SK-N-SH (cell line): ENCODE data around the gene CD59. TPM values are rescaled to one million over a fixed set of nuclear protein-coding genes. Genes with fewer than 3 reads are reported as not detected.
A peak's percentile ranks its signal among the peaks of the same experiment; 100 is the strongest.

ENCODE experiments used
- CTCF ChIA-PET: fragments of 300-600, 350-600 bp; formaldehyde crosslinking; extraction: SDS; loops from one replicate; lab custom pipeline; 2021; lab: Yijun Ruan, JAX
- POLR2A ChIA-PET: fragments of 350-600 bp; sonication (Branson Sonifier 250); formaldehyde crosslinking; extraction: SDS; loops from one replicate; lab custom pipeline; 2020; ENCODE audit warnings: antibody characterized with exemption, inconsistent platforms; lab: Yijun Ruan, JAX
- DNase-seq: peaks from one replicate; pipeline ENCODE4 v3.0.0; 2012
- H2AFZ ChIP-seq: fragments of 200-600 bp; sonication (generic); 2 replicates; pipeline ENCODE4 v1.8.1; 2016; ENCODE audit warnings: antibody characterized with exemption, mild to moderate bottlenecking, low read depth
- H3F3A ChIP-seq: fragments of 200-600 bp; sonication (generic); replicated peaks from 2 replicates; pipeline ENCODE3; 2016; ENCODE audit warnings: antibody characterized with exemption, mild to moderate bottlenecking; ENCODE audit not compliant: insufficient read depth
- H3K27ac ChIP-seq, 2 experiments: fragments of 200-500 bp in 1 of 2; fragments of 200-600 bp in 1 of 2; sonication (Bioruptor generic) in 1 of 2; sonication (generic), shearing (Covaris generic) in 1 of 2; 2 replicates each; pipeline versions ENCODE4 v1.5.1 to v1.6.1; 2014 to 2016; ENCODE audit warnings: low read depth in 2 of 2, inconsistent platforms in 1 of 2, low read length in 1 of 2, mild to moderate bottlenecking in 1 of 2, mixed read lengths in 1 of 2
- H3K27me3 ChIP-seq: fragments of 200-600 bp; sonication (generic), shearing (Covaris generic); 2 replicates; pipeline ENCODE4 v1.6.1; 2016; ENCODE audit warnings: mixed run types; ENCODE audit not compliant: insufficient read depth
- H3K36me3 ChIP-seq, 2 experiments: fragments of 200-500 bp in 1 of 2; fragments of 200-600 bp in 1 of 2; sonication (Bioruptor generic) in 1 of 2; sonication (generic) in 1 of 2; replicated peaks in 1 of 2; 2 replicates each; pipeline versions ENCODE3 to v1.5.1; 2014 to 2016; ENCODE audit warnings: low read length in 1 of 2, mild to moderate bottlenecking in 1 of 2; ENCODE audit not compliant: insufficient read depth in 2 of 2, control insufficient read depth in 1 of 2
- H3K4me1 ChIP-seq, 2 experiments: fragments of 200-500 bp in 1 of 2; fragments of 200-600 bp in 1 of 2; sonication (Bioruptor generic) in 1 of 2; sonication (generic), shearing (Covaris generic) in 1 of 2; 2 replicates each; pipeline versions ENCODE4 v1.5.1 to v1.6.1; 2014 to 2016; ENCODE audit warnings: low read depth in 1 of 2, low read length in 1 of 2, mixed run types in 1 of 2; ENCODE audit not compliant: insufficient read depth in 2 of 2, control insufficient read depth in 1 of 2
- H3K4me2 ChIP-seq: fragments of 200-600 bp; sonication (generic), shearing (Covaris generic); 2 replicates; pipeline ENCODE4 v1.6.1; 2017; ENCODE audit warnings: mixed run types
- H3K4me3 ChIP-seq, 2 experiments: fragments of 200-500 bp in 1 of 2; fragments of 200-600 bp in 1 of 2; sonication (Bioruptor generic) in 1 of 2; sonication (generic), shearing (Covaris generic) in 1 of 2; 2 replicates each; pipeline versions ENCODE4 v1.5.1 to v1.8.1; 2014 to 2016; ENCODE audit warnings: low read depth in 2 of 2, inconsistent platforms in 1 of 2, low read length in 1 of 2, mild to moderate bottlenecking in 1 of 2, mixed read lengths in 1 of 2, moderate library complexity in 1 of 2
- H3K79me2 ChIP-seq: fragments of 200-600 bp; sonication (generic); 2 replicates; pipeline ENCODE4 v1.8.1; 2017; ENCODE audit warnings: mild to moderate bottlenecking; ENCODE audit not compliant: insufficient read depth
- H3K9ac ChIP-seq: fragments of 200-600 bp; sonication (generic); 2 replicates; pipeline ENCODE4 v1.6.1; 2017; ENCODE audit warnings: mixed run types
- H3K9me2 ChIP-seq: fragments of 200-600 bp; sonication (generic); 2 replicates; pipeline ENCODE4 v1.6.1; 2017; ENCODE audit warnings: mixed run types
- H3K9me3 ChIP-seq: fragments of 200-600 bp; sonication (generic); 2 replicates; pipeline ENCODE4 v1.6.1; 2017; ENCODE audit warnings: mixed run types, mild to moderate bottlenecking, moderate library complexity
- H4K20me1 ChIP-seq: fragments of 200-600 bp; sonication (generic); 2 replicates; pipeline ENCODE4 v1.6.1; 2017; ENCODE audit warnings: mild to moderate bottlenecking, mixed run types; ENCODE audit not compliant: insufficient read depth
- CTCF ChIP-seq: fragments of 200-600 bp; sonication (generic); IDR thresholded peaks from 2 replicates; pipeline ENCODE4 v1.6.1; 2017; ENCODE audit warnings: antibody characterized with exemption, mild to moderate bottlenecking, moderate library complexity
- ELF1 ChIP-seq: IDR thresholded peaks from 2 replicates; pipeline ENCODE4 v1.4.0; 2012
- EP300 ChIP-seq, 2 experiments: IDR thresholded peaks; 2 replicates each; pipeline versions ENCODE4 v1.4.0 to v1.6.1; 2012; ENCODE audit warnings: borderline replicate concordance in 1 of 2, low read depth in 1 of 2, low read length in 1 of 2
- EZH2phosphoT487 ChIP-seq: fragments of 200-600 bp; sonication (generic); IDR thresholded peaks from 2 replicates; pipeline ENCODE4 v1.6.1; 2017; ENCODE audit warnings: low read depth, mixed run types, mild to moderate bottlenecking, antibody characterized with exemption, moderate library complexity, borderline replicate concordance
- FOXJ3 ChIP-seq: sonication (generic); formaldehyde crosslinking; IDR thresholded peaks from 2 replicates; pipeline ENCODE4 v1.5.1; 2020; ENCODE audit warnings: mild to moderate bottlenecking, missing genetic modification reagents
- FOXM1 ChIP-seq: IDR thresholded peaks from 2 replicates; pipeline ENCODE4 v1.4.0; 2012; ENCODE audit warnings: low read depth, mild to moderate bottlenecking
- GATA2 ChIP-seq: sonication (generic); formaldehyde crosslinking; IDR thresholded peaks from 2 replicates; pipeline ENCODE4 v1.5.0; 2020; ENCODE audit warnings: mild to moderate bottlenecking, missing genetic modification reagents
- IRF3 ChIP-seq: fragments of 150-350 bp; IDR thresholded peaks from 2 replicates; pipeline ENCODE4 v1.6.1; 2016; ENCODE audit warnings: mild to moderate bottlenecking, low read depth, low read length
- MAX ChIP-seq: IDR thresholded peaks from 2 replicates; pipeline ENCODE4 v1.4.0; 2012; ENCODE audit warnings: low read depth
- MXI1 ChIP-seq: IDR thresholded peaks from 2 replicates; pipeline ENCODE4 v1.6.1; 2012; ENCODE audit warnings: mild to moderate bottlenecking, low read depth, low read length, improper control_type of control experiment
- NFIC ChIP-seq: IDR thresholded peaks from 2 replicates; pipeline ENCODE4 v1.4.0; 2012; ENCODE audit warnings: borderline replicate concordance
- NRF1 ChIP-seq: IDR thresholded peaks from 2 replicates; pipeline ENCODE4 v1.6.1; 2012; ENCODE audit warnings: low read depth, mild to moderate bottlenecking, low read length
- PBX3 ChIP-seq: IDR thresholded peaks from 2 replicates; pipeline ENCODE4; 2012
- RAD21 ChIP-seq: IDR thresholded peaks from 2 replicates; pipeline ENCODE4 v1.6.1; 2012; ENCODE audit warnings: mild to moderate bottlenecking, low read length
- RFX5 ChIP-seq: IDR thresholded peaks from 2 replicates; pipeline ENCODE4 v1.6.1; 2012; ENCODE audit warnings: mild to moderate bottlenecking, improper control_type of control experiment, low read length
- SMC3 ChIP-seq: IDR thresholded peaks from 2 replicates; pipeline ENCODE4 v1.6.1; 2012; ENCODE audit warnings: low read depth, low read length, improper control_type of control experiment
- TEAD4 ChIP-seq: IDR thresholded peaks from 2 replicates; pipeline ENCODE4 v1.4.0; 2012; ENCODE audit warnings: mild to moderate bottlenecking, borderline replicate concordance; ENCODE audit not compliant: insufficient read depth
- USF1 ChIP-seq: IDR thresholded peaks from 2 replicates; pipeline ENCODE4 v1.4.0; 2012; ENCODE audit warnings: low read depth, borderline replicate concordance
- YY1 ChIP-seq: IDR thresholded peaks from 2 replicates; pipeline ENCODE4 v1.4.0; 2012; ENCODE audit warnings: low read depth, mild to moderate bottlenecking
- WGBS: methylation state at CpG from one replicate; pipeline ENCODE4 v1.1.6; 2017; ENCODE audit warnings: low lambda C conversion rate; 5-methylcytosine and 5-hydroxymethylcytosine counted together
- polyA plus RNA-seq, 3 experiments: library from polyadenylated mRNA; depleted of rRNA; stranded (reverse); fragments of >200 nt; gene quantifications; 2 replicates each; pipeline ENCODE4 v1.2.3, GENCODE V29; 2012
- TF ChIP-seq, protein P1 (sequence below): IDR thresholded peaks from 2 replicates; pipeline ENCODE4 v1.4.0; 2012; ENCODE audit warnings: low read depth, borderline replicate concordance

CD59 gene
- polyA plus RNA-seq, 1 of the 3 experiments (the other 2 are of a cell fraction): 616 TPM

GRCh38 chr11:33772870-33773269, 36.6 kb upstream of the CD59 start (continued):
- TF ChIP-seq USF1 (no peak), ELF1 (no peak), FOXM1 (no peak), EZH2phosphoT487 (no peak), YY1 (no peak), MAX (no peak), SMC3 (no peak), RFX5 (no peak), PBX3 (no peak), TEAD4 (no peak)
- TF ChIP-seq, protein P1, sequence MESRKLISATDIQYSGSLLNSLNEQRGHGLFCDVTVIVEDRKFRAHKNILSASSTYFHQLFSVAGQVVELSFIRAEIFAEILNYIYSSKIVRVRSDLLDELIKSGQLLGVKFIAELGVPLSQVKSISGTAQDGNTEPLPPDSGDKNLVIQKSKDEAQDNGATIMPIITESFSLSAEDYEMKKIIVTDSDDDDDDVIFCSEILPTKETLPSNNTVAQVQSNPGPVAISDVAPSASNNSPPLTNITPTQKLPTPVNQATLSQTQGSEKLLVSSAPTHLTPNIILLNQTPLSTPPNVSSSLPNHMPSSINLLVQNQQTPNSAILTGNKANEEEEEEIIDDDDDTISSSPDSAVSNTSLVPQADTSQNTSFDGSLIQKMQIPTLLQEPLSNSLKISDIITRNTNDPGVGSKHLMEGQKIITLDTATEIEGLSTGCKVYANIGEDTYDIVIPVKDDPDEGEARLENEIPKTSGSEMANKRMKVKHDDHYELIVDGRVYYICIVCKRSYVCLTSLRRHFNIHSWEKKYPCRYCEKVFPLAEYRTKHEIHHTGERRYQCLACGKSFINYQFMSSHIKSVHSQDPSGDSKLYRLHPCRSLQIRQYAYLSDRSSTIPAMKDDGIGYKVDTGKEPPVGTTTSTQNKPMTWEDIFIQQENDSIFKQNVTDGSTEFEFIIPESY: no peak

- no peaks in the 10 kb centered on the region for H3K27me3 ChIP-seq
- 85% methylated on average over 4 of the region's 4 CpGs for WGBS
- no peak for DNase-seq
- no peak overlapping the region for H3K4me3 ChIP-seq
- ChIA-PET POLR2A (no interaction called here), CTCF (interaction anchor here (1.5 to 3.2 kb wide), 2 partner anchors 57 to 83 kb away, joined by 4 to 11 read pairs; no protein-coding TSS in a partner anchor)
- H3K36me3 ChIP-seq: peaks cover 22 to 28% of the 10 kb centered on the region in 2 experiments
- no peaks in the 10 kb centered on the region for H3K9me3 ChIP-seq
- no peak overlapping the region for H2AFZ ChIP-seq
- H3K4me2 ChIP-seq: peak overlapping the region; percentile 96; the same call in 1 of the 2 replicates
- H3K4me1 ChIP-seq: peaks cover 15 to 24% of the 10 kb centered on the region in 2 experiments; a peak in 3 of 4 replicates
- H3K27ac ChIP-seq: no peak overlapping the region
- peaks cover 40% of the 10 kb centered on the region for H3K79me2 ChIP-seq
- H3K9me2 ChIP-seq: no peaks in the 10 kb centered on the region
- H4K20me1 ChIP-seq: peaks cover 8% of the 10 kb centered on the region
- H3F3A ChIP-seq: no peaks in the 10 kb centered on the region
- no peak overlapping the region for H3K9ac ChIP-seq
- TF ChIP-seq PBX3 (no peak), NFIC (no peak), MXI1 (no peak), RAD21 (no peak), CTCF (no peak), FOXM1 (no peak), YY1 (no peak), ELF1 (no peak), IRF3 (no peak), EP300 (IDR thresholded peaks at IDR 0.05; ENCODE audit: borderline replicate concordance in 1 of 2, low read depth in 1 of 2, low read length in 1 of 2) (no peak), GATA2 (no peak), TEAD4 (no peak), FOXJ3 (no peak), SMC3 (no peak), EZH2phosphoT487 (no peak), NRF1 (no peak)
These were observed 36.1 kb upstream of the CD59 start for GRCh38 chr11:33772300-33772699.
